ENCODE results near the gene TIMP2.
A peak's percentile ranks its signal among the peaks of the same experiment; 100 is the strongest.

The TIMP2 gene

GRCh38 chr17:78831688-78832540 lies 93.3 kb downstream of the TIMP2 start:
- DNase-seq, result no peak

GRCh38 chr17:78829477-78829876 lies 95.7 kb downstream of the TIMP2 start:
- DNase-seq, result no peak

- DNase-seq, result peak in 1 of 2 experiments; percentile 25
Measured at GRCh38 chr17:78828470-78829185, 96.6 kb downstream of the TIMP2 start.

GRCh38 chr17:78826836-78827509 lies 98.2 kb downstream of the TIMP2 start:
- no peak for DNase-seq

GRCh38 chr17:78826421-78826820 lies 98.8 kb downstream of the TIMP2 start:
- DNase-seq, result no peak

GRCh38 chr17:78825696-78826095 lies 99.5 kb downstream of the TIMP2 start:
- no peak for DNase-seq

- DNase-seq, result no peak
Measured at GRCh38 chr17:78824240-78824639, 100.9 kb downstream of the TIMP2 start.

- DNase-seq, result no peak
Measured at GRCh38 chr17:78823282-78824046, 101.7 kb downstream of the TIMP2 start.

GRCh38 chr17:78822552-78822951 lies 102.6 kb downstream of the TIMP2 start:
- DNase-seq, result no peak

- DNase-seq, result no peak
Measured at GRCh38 chr17:78821961-78822360, 103.2 kb downstream of the TIMP2 start.

- no peak for DNase-seq
Measured at GRCh38 chr17:78820841-78821240, 104.3 kb downstream of the TIMP2 start.

GRCh38 chr17:78819806-78820792 lies 105.1 kb downstream of the TIMP2 start:
- no peak for DNase-seq

- DNase-seq, result no peak
Measured at GRCh38 chr17:78819402-78819801, 105.8 kb downstream of the TIMP2 start.

- DNase-seq, result no peak
Measured at GRCh38 chr17:78818932-78819331, 106.3 kb downstream of the TIMP2 start.

GRCh38 chr17:78818152-78818846 lies 106.9 kb downstream of the TIMP2 start:
- no peak for DNase-seq

GRCh38 chr17:78817123-78817522 lies 108.1 kb downstream of the TIMP2 start:
- no peak for DNase-seq

GRCh38 chr17:78815696-78816095 lies 109.5 kb downstream of the TIMP2 start:
- DNase-seq, result no peak

- DNase-seq, result no peak
Measured at GRCh38 chr17:78812855-78813254, 112.3 kb downstream of the TIMP2 start.

GRCh38 chr17:78808163-78808562 lies 117.0 kb downstream of the TIMP2 start:
- DNase-seq, result no peak

GRCh38 chr17:78806451-78806850 lies 118.7 kb downstream of the TIMP2 start:
- no peak for DNase-seq

GRCh38 chr17:78805301-78805700 lies 119.9 kb downstream of the TIMP2 start:
- no peak for DNase-seq
